Measurements from ENCODE around the gene PCIF1. TPM values are rescaled to one million over a fixed set of nuclear protein-coding genes. Genes with fewer than 3 reads are reported as not detected.

PCIF1 gene
- total RNA-seq, 1 donor from 2014 or later, result 45.2 TPM

DNA sequence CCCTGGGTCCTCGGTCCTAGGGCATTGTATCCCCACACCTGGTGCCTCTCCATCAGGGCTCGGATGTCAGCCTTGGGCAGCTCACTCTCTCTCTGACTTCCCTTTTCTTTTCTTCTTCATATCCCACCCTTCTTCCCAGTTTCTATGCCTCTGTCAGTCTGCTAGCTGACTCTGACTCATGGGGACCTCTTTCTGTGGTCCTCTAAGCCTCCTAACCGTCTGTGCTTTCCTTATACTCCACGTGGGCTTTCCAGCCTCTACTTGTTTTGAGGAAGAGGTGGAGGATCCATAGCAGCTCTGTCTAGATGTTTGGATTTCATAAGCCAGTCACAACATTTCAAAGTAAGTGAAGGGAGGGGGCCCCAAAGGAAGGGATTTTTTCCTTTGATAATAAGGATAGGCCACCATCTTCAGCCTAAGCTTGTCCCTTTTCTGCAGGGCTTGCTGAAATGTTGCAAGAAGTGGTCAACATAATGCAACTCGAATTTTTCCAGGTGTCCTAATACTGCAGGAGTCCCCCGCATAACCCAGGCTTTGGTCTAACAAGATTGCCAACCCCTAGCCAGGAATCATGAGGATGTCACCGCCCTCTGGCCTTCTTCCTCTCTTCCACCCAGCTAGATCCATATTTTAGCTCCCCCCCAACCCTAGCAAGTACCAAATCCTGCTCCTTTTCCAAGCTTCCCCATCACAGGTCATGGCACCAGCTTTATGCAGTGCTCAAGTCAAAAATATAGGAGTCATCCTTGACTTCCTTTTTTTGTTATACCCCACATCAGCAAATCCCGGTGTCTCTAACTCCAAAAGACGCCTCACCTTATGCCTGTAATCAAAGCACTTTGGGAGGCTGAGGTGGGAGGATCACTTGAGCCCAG, 13.8 kb upstream of the PCIF1 start:
- DNase-seq (ENCODE audit: low spot score in 2 of 2, unreplicated experiment in 2 of 2), result no peak
- Mint-ChIP-seq H3K9me3 (no peaks in the 10 kb centered on the region), H3K4me1 (peaks cover 19% of the 10 kb centered on the region), H3K36me3 (no peaks in the 10 kb centered on the region), H3K4me3 (no peak overlapping the region), H3K27me3 (ENCODE audit: low read depth) (peaks cover 8% of the 10 kb centered on the region), H3K27ac (peak overlapping the region; percentile 6)
- TF ChIP-seq, protein P1, sequence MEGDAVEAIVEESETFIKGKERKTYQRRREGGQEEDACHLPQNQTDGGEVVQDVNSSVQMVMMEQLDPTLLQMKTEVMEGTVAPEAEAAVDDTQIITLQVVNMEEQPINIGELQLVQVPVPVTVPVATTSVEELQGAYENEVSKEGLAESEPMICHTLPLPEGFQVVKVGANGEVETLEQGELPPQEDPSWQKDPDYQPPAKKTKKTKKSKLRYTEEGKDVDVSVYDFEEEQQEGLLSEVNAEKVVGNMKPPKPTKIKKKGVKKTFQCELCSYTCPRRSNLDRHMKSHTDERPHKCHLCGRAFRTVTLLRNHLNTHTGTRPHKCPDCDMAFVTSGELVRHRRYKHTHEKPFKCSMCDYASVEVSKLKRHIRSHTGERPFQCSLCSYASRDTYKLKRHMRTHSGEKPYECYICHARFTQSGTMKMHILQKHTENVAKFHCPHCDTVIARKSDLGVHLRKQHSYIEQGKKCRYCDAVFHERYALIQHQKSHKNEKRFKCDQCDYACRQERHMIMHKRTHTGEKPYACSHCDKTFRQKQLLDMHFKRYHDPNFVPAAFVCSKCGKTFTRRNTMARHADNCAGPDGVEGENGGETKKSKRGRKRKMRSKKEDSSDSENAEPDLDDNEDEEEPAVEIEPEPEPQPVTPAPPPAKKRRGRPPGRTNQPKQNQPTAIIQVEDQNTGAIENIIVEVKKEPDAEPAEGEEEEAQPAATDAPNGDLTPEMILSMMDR (IDR thresholded peaks at IDR 0.05; ENCODE audit: unreplicated experiment), result no peak

DNA sequence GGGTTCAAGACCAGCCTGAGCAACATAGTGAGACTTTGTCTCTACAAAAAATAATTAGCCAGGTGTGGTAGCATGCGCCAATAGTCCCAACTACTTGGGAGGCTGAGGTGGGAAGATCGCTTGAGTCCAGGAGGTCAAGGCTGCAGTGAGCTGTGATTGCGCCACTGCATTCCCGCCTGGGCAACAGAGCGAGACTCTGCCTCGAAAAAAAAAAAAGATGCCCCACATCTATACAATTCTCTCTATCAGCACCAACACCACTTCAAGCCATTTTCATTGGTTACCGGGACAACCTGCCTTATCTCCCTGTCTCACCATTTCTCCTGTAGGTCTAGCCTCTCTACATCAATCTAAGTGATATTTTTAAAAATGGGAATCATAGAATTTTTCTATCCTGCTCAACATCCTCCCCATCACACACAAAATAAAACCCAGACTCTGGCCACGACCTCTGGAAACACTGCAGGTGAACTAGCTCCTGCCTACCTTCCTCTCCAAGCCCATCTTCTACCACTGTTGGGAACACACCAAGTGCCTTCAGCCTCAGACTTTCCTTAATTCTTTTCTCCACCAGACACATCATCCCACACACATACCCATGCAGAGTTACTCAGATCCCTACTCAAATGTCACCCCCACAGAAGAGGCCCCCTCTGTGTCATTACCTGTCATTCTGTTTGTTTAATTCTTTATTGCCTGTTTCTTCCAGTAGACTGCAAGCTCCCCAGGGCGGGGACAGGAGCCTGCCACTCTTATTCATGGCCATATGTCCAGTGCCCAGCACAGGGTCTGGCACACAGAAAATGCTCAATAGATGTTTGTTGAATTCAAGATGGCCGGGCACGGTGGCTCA, 12.9 kb upstream of the PCIF1 start:
- Mint-ChIP-seq H3K36me3 (no peaks in the 10 kb centered on the region), H3K4me3 (no peak overlapping the region), H3K9me3 (no peaks in the 10 kb centered on the region), H3K27ac (no peak overlapping the region), H3K4me1 (peaks cover 19% of the 10 kb centered on the region), H3K27me3 (ENCODE audit: low read depth) (peaks cover 8% of the 10 kb centered on the region)
- no peak for DNase-seq (ENCODE audit: low spot score in 2 of 2, unreplicated experiment in 2 of 2)
- TF ChIP-seq, protein P1 (IDR thresholded peaks at IDR 0.05; ENCODE audit: unreplicated experiment), result no peak

DNA sequence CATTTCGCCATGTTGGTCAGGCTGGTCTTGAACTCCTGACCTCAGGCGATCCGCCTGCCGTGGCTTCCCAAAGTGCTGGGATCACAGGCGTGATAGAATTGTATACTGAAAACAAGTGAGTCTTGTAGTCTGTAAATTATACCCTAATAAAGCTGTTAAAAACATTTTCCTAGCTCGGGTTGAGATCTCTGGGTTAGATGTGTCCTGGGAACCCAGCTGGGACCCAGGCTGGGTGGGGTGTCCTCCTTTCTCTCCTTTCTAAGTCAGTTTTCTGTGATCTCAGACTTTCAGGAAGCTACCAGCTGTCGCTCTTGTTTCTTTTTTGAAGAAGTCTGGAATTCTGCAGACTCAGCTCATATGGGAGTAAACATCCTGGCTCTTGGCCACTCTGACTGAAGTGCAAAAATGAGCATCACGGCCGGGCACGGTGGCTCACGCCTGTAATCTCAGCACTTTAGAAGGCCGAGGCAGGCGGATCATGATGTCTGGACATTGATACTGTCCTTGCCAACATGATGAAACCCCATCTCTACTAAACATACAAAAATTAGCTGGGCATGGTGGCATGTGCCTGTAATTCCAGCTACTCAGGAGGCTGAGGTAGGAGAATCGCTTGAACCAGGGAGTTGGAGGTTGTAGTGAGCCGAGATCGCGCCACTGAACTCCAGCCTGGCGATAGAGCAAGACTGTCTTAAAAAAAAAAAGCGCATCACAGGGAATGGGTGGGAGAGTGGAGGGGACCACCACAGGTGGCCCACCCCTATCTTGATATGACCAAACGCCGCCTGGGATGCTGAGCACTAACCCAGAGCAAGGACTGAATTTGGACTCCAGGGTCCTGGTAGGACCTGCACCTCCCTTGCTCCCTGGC, 9.9 kb upstream of the PCIF1 start:
- TF ChIP-seq, protein P1 (IDR thresholded peaks at IDR 0.05; ENCODE audit: unreplicated experiment), result no peak
- H3K4me3 Mint-ChIP-seq, result no peak overlapping the region
- H3K9me3 Mint-ChIP-seq, result no peaks in the 10 kb centered on the region
- H3K36me3 Mint-ChIP-seq, result no peaks in the 10 kb centered on the region
- peaks cover 8% of the 10 kb centered on the region for H3K27me3 Mint-ChIP-seq (ENCODE audit: low read depth)
- DNase-seq (ENCODE audit: low spot score in 2 of 2, unreplicated experiment in 2 of 2), result no peak
- H3K27ac Mint-ChIP-seq, result peak overlapping the region; percentile 85
- peaks cover 17% of the 10 kb centered on the region for H3K4me1 Mint-ChIP-seq

DNA sequence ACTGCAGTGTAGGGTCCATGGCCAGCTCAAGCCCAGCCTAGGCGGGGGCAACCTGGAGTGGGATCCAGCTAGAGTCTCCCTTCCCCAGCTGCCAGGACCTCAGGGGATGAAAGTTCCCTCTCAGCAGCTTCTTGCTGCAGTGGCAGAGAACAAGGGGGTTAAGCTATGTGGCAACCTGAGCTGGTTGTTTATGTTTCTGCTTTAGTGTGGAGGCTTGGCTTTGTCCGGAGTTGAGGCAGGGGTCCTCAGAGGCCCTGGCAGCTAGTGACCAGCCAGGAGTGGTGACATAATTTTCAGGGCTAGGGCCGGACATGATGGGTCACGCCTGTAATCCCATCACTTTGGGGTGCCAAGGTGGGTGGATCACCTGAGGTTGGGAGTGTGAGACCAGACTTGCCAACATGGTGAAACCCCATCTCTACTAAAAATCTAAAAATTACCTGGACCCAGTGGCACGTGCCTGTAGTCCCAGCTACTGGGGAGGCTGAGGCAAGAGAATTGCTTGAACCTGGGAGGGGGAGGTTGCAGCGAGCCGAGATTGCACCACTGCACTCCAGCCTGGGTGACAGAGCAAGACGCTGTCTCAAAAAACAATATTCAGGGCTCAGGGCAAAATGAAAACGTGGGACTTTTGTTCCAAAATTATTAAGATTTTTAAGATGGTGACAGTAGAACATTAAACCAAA, 8.5 kb upstream of the PCIF1 start:
- no peak for DNase-seq (ENCODE audit: low spot score in 2 of 2, unreplicated experiment in 2 of 2)
- H3K4me3 Mint-ChIP-seq, result no peak overlapping the region
- H3K9me3 Mint-ChIP-seq, result no peaks in the 10 kb centered on the region
- no peak overlapping the region for H3K27ac Mint-ChIP-seq
- H3K27me3 Mint-ChIP-seq (ENCODE audit: low read depth), result peaks cover 7% of the 10 kb centered on the region
- no peaks in the 10 kb centered on the region for H3K36me3 Mint-ChIP-seq
- H3K4me1 Mint-ChIP-seq, result peaks cover 11% of the 10 kb centered on the region
- TF ChIP-seq, protein P1 (IDR thresholded peaks at IDR 0.05; ENCODE audit: unreplicated experiment), result no peak

DNA sequence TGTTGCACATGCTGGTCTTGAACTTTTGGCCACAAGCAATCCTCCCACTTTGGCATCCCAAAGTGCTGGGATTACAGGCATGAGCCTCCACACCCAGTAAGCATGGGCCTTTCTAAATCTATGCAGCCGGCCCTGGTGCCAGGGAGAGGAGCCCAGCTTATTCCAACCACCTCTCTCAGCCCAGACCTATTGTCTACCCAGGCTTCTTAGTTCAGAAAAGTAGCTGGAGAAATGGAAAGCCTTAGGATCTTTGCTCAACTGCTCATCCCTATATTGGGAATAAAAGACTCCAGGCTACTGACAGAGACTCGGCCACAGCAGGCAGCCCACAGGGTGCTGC, 7.8 kb upstream of the PCIF1 start:
- no peak overlapping the region for H3K4me3 Mint-ChIP-seq
- no peak overlapping the region for H3K27ac Mint-ChIP-seq

More for the DNA sequence above, 7.8 kb upstream of the PCIF1 start:
- H3K4me1 Mint-ChIP-seq, result peaks cover 7% of the 10 kb centered on the region
- H3K9me3 Mint-ChIP-seq, result no peaks in the 10 kb centered on the region
- H3K27me3 Mint-ChIP-seq (ENCODE audit: low read depth), result peaks cover 1% of the 10 kb centered on the region
- TF ChIP-seq, protein P1 (IDR thresholded peaks at IDR 0.05; ENCODE audit: unreplicated experiment), result no peak
- no peaks in the 10 kb centered on the region for H3K36me3 Mint-ChIP-seq
- DNase-seq (ENCODE audit: low spot score in 2 of 2, unreplicated experiment in 2 of 2), result no peak

Data from mesothelial cell of epicardium (in vitro differentiated cells).